ENCODE results near the gene TEDC2. TPM values are rescaled to one million over a fixed set of nuclear protein-coding genes. Genes with fewer than 3 reads are reported as not detected.

TEDC2 gene
- total RNA-seq, 2 experiments from 2014 or later, result 48.0 to 110 TPM

GRCh38 chr16:2472885-2473445 lies 13.1 kb downstream of the TEDC2 start:
- Histone ChIP-seq H2AFZ (ENCODE audit: low read length) (no peak overlapping the region), H3K9me3 (ENCODE audit: low read length) (no peaks in the 10 kb centered on the region), H3K36me3 (ENCODE audit: insufficient read depth, low read length) (peaks cover 7% of the 10 kb centered on the region; the same call in 1 of the 2 replicates), H3K4me2 (ENCODE audit: low read length) (peak overlapping the region; percentile 91), H3K4me1 (ENCODE audit: insufficient read depth, low read length, poor library complexity, severe bottlenecking) (peaks cover 69% of the 10 kb centered on the region), H3K27ac (ENCODE audit: low read depth, low read length, poor library complexity, severe bottlenecking) (peak overlapping the region; percentile 60), H3K79me2 (ENCODE audit: insufficient read depth, low read depth, low read length) (peaks cover 13% of the 10 kb centered on the region; the same call in 1 of the 2 replicates), H3K4me3 (ENCODE audit: low read depth, low read length, poor library complexity, severe bottlenecking) (peak overlapping the region; percentile 92), H3K9me2 (ENCODE audit: insufficient read depth, low read length) (no peaks in the 10 kb centered on the region), H4K20me1 (ENCODE audit: insufficient read depth, low read length) (peaks cover 9% of the 10 kb centered on the region; the same call in 1 of the 2 replicates)
- no TSS peak for BruUV-seq (replicated peaks)
- no peak for DNase-seq (ENCODE audit: low spot score)
- CTCF ChIA-PET (ENCODE audit: unreplicated experiment), result no interaction called here
- TF ChIP-seq EZH2phosphoT487 (IDR thresholded peaks at IDR 0.05; ENCODE audit: borderline replicate concordance, low read depth, low read length) (no peak), CTCF (conservative IDR thresholded peaks at IDR 0.05; ENCODE audit: low read length) (no peak)
- intact Hi-C loops (cut with micrococcal nuclease; ENCODE audit: unreplicated experiment), result no loop called here
- POLR2A ChIA-PET, result no interaction called here

GRCh38 chr16:2473446-2473926 lies 13.6 kb downstream of the TEDC2 start:
- CTCF ChIA-PET (ENCODE audit: unreplicated experiment), result no interaction called here
- Histone ChIP-seq H3K79me2 (ENCODE audit: insufficient read depth, low read depth, low read length) (peaks cover 17% of the 10 kb centered on the region; the same call in 1 of the 2 replicates), H3K36me3 (ENCODE audit: insufficient read depth, low read length) (peaks cover 7% of the 10 kb centered on the region; the same call in 1 of the 2 replicates), H2AFZ (ENCODE audit: low read length) (no peak overlapping the region), H3K27ac (ENCODE audit: low read depth, low read length, poor library complexity, severe bottlenecking) (peak overlapping the region; percentile 60), H3K4me3 (ENCODE audit: low read depth, low read length, poor library complexity, severe bottlenecking) (peak overlapping the region; percentile 92), H3K9me2 (ENCODE audit: insufficient read depth, low read length) (no peaks in the 10 kb centered on the region), H3K4me2 (ENCODE audit: low read length) (peak overlapping the region; percentile 91), H4K20me1 (ENCODE audit: insufficient read depth, low read length) (peaks cover 9% of the 10 kb centered on the region; the same call in 1 of the 2 replicates), H3K4me1 (ENCODE audit: insufficient read depth, low read length, poor library complexity, severe bottlenecking) (peaks cover 64% of the 10 kb centered on the region), H3K9me3 (ENCODE audit: low read length) (no peaks in the 10 kb centered on the region)
- no TSS peak for BruUV-seq (replicated peaks)
- TF ChIP-seq CTCF (conservative IDR thresholded peaks at IDR 0.05; ENCODE audit: low read length) (no peak), EZH2phosphoT487 (IDR thresholded peaks at IDR 0.05; ENCODE audit: borderline replicate concordance, low read depth, low read length) (no peak)
- peak; percentile 59 for DNase-seq (ENCODE audit: low spot score)
- intact Hi-C loops (cut with micrococcal nuclease; ENCODE audit: unreplicated experiment), result no loop called here
- POLR2A ChIA-PET, result no interaction called here
